ENCODE results near the gene ST6GAL2.

The ST6GAL2 gene

DNA sequence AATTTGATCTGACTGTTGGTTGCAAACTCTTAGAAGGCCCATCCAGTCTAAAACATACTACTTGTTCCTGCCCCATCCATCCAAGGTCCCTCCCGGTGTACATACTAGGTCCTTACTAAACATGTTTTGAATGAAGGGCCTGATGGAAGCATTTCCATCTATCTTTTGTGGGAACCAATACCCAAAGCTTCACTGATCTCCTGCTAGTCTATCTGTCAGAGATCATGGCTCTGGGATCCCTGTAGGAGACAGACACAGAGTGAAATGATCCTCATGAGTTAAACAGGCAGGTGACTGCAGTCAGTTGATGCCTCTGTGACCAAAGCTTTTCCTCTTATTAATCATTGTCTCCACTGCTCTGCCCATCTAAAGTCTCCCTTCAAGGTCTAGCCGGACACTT, 115.0 kb downstream of the ST6GAL2 start:
- no peaks in the 10 kb centered on the region for H3K4me1 ChIP-seq (ENCODE audit: control insufficient read depth in 1 of 2, insufficient read depth in 2 of 2, low read length in 2 of 2)
- no peak for DNase-seq
- no peaks in the 10 kb centered on the region for H3K79me1 ChIP-seq (ENCODE audit: low read length)
- H3K4ac ChIP-seq (ENCODE audit: low read depth, low read length): no peak overlapping the region
- H2AFZ ChIP-seq (ENCODE audit: insufficient read depth, low read length, poor library complexity): no peak overlapping the region
- H3K27me3 ChIP-seq (ENCODE audit: insufficient read depth, low read length): no peaks in the 10 kb centered on the region
- no peaks in the 10 kb centered on the region for H3K9me3 ChIP-seq (ENCODE audit: insufficient read depth, low read depth, low read length)
- H4K91ac ChIP-seq (ENCODE audit: low read depth, low read length): no peak overlapping the region
- H2BK12ac ChIP-seq (ENCODE audit: low read length): no peak overlapping the region
- H2BK5ac ChIP-seq (ENCODE audit: low read depth, low read length, poor library complexity): no peak overlapping the region
- H2AK5ac ChIP-seq (ENCODE audit: low read length): no peak overlapping the region
- no peak overlapping the region for H4K12ac ChIP-seq (ENCODE audit: low read depth, low read length)
- no peak overlapping the region for H3K27ac ChIP-seq (ENCODE audit: low read depth, low read length)
- H3K23ac ChIP-seq (ENCODE audit: low read length): no peak overlapping the region
- H3K79me2 ChIP-seq (ENCODE audit: control insufficient read depth, insufficient read depth, low read length, poor library complexity): no peaks in the 10 kb centered on the region
- no peak overlapping the region for H3K18ac ChIP-seq (ENCODE audit: low read length)
- no peak overlapping the region for H3K9ac ChIP-seq (ENCODE audit: low read length)
- H3K4me3 ChIP-seq (ENCODE audit: low read depth, low read length): no peak overlapping the region
- H4K8ac ChIP-seq (ENCODE audit: low read depth, low read length): no peak overlapping the region
- no peak overlapping the region for H3K14ac ChIP-seq (ENCODE audit: low read length)
- no peak overlapping the region for H2BK120ac ChIP-seq (ENCODE audit: insufficient read depth, low read length, poor library complexity)
- no CpG with 5 or more reads among the region's 2 CpGs for WGBS (ENCODE audit: extremely low coverage, insufficient coverage, insufficient read length)
- no peaks in the 10 kb centered on the region for H3K36me3 ChIP-seq (ENCODE audit: control insufficient read depth in 1 of 2, insufficient read depth in 2 of 2, low read length in 2 of 2)
- no peak overlapping the region for H3K4me2 ChIP-seq (ENCODE audit: low read length)

DNA sequence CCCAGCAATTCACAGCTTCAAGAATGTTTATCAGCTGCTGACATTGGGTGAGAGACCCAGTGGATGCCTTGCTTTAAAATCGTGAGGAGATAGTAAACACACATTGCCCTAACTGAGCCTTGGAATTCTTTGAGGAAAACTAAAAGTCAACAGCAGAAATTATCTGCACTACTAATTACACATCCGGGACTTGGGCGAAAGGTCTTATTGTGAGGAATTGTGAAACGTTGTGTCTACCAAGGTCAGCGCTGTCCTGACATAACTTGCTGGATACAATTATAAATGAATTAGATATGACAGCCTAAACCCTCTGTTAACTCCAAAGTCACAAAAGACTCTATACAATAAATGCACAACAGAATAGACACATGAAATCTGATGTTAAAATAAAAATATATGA, 121.4 kb downstream of the ST6GAL2 start:
- no peak overlapping the region for H3K27ac ChIP-seq (ENCODE audit: low read depth, low read length)
- H4K8ac ChIP-seq (ENCODE audit: low read depth, low read length): no peak overlapping the region
- H3K79me2 ChIP-seq (ENCODE audit: control insufficient read depth, insufficient read depth, low read length, poor library complexity): no peaks in the 10 kb centered on the region
- H2BK12ac ChIP-seq (ENCODE audit: low read length): no peak overlapping the region
- no peaks in the 10 kb centered on the region for H3K4me1 ChIP-seq (ENCODE audit: control insufficient read depth in 1 of 2, insufficient read depth in 2 of 2, low read length in 2 of 2)
- no peak overlapping the region for H3K14ac ChIP-seq (ENCODE audit: low read length)
- no peaks in the 10 kb centered on the region for H3K27me3 ChIP-seq (ENCODE audit: insufficient read depth, low read length)
- no peak overlapping the region for H3K4ac ChIP-seq (ENCODE audit: low read depth, low read length)
- H3K9me3 ChIP-seq (ENCODE audit: insufficient read depth, low read depth, low read length): no peaks in the 10 kb centered on the region
- H2AK5ac ChIP-seq (ENCODE audit: low read length): no peak overlapping the region
- no peak overlapping the region for H4K91ac ChIP-seq (ENCODE audit: low read depth, low read length)
- no peak overlapping the region for H3K23ac ChIP-seq (ENCODE audit: low read length)
- H3K4me3 ChIP-seq (ENCODE audit: low read depth, low read length): no peak overlapping the region
- no peak overlapping the region for H3K9ac ChIP-seq (ENCODE audit: low read length)
- H4K12ac ChIP-seq (ENCODE audit: low read depth, low read length): no peak overlapping the region
- H3K18ac ChIP-seq (ENCODE audit: low read length): no peak overlapping the region
- no peak overlapping the region for H2BK5ac ChIP-seq (ENCODE audit: low read depth, low read length, poor library complexity)
- no peaks in the 10 kb centered on the region for H3K36me3 ChIP-seq (ENCODE audit: control insufficient read depth in 1 of 2, insufficient read depth in 2 of 2, low read length in 2 of 2)
- WGBS (ENCODE audit: extremely low coverage, insufficient coverage, insufficient read length): no CpG with 5 or more reads among the region's 5 CpGs
- DNase-seq: no peak
- no peak overlapping the region for H2BK120ac ChIP-seq (ENCODE audit: insufficient read depth, low read length, poor library complexity)
- no peak overlapping the region for H3K4me2 ChIP-seq (ENCODE audit: low read length)
- H2AFZ ChIP-seq (ENCODE audit: insufficient read depth, low read length, poor library complexity): no peak overlapping the region
- no peaks in the 10 kb centered on the region for H3K79me1 ChIP-seq (ENCODE audit: low read length)

DNA sequence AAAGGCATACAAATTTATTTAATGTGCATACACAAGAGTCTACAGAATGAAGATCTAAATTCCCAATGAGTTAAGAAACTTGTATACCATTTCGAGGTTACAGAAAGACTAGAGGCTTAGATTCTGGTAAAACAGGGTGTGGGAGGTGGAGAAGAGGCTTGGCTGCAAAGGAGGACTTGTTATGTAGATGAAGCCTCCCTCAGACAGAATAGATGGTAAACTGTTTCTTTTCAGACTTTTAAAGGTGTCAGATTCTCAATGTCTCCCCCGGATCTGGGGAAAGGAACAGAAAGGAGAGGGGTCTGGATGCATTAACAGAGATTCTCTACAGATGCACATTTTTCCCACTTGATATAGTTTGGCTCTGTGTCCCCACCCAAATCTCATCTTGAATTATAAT, 126.0 kb downstream of the ST6GAL2 start:
- DNase-seq: no peak
- no peak overlapping the region for H2BK12ac ChIP-seq (ENCODE audit: low read length)
- no CpG with 5 or more reads among the region's 2 CpGs for WGBS (ENCODE audit: extremely low coverage, insufficient coverage, insufficient read length)
- H3K4me2 ChIP-seq (ENCODE audit: low read length): no peak overlapping the region
- no peaks in the 10 kb centered on the region for H3K36me3 ChIP-seq (ENCODE audit: control insufficient read depth in 1 of 2, insufficient read depth in 2 of 2, low read length in 2 of 2)
- no peaks in the 10 kb centered on the region for H3K79me1 ChIP-seq (ENCODE audit: low read length)
- no peak overlapping the region for H4K91ac ChIP-seq (ENCODE audit: low read depth, low read length)
- H3K18ac ChIP-seq (ENCODE audit: low read length): no peak overlapping the region
- H2BK5ac ChIP-seq (ENCODE audit: low read depth, low read length, poor library complexity): no peak overlapping the region
- H3K27ac ChIP-seq (ENCODE audit: low read depth, low read length): no peak overlapping the region
- no peaks in the 10 kb centered on the region for H3K4me1 ChIP-seq (ENCODE audit: control insufficient read depth in 1 of 2, insufficient read depth in 2 of 2, low read length in 2 of 2)
- no peak overlapping the region for H2AK5ac ChIP-seq (ENCODE audit: low read length)
- H3K79me2 ChIP-seq (ENCODE audit: control insufficient read depth, insufficient read depth, low read length, poor library complexity): no peaks in the 10 kb centered on the region
- no peak overlapping the region for H3K9ac ChIP-seq (ENCODE audit: low read length)
- no peak overlapping the region for H3K23ac ChIP-seq (ENCODE audit: low read length)
- no peak overlapping the region for H3K14ac ChIP-seq (ENCODE audit: low read length)
- no peak overlapping the region for H4K12ac ChIP-seq (ENCODE audit: low read depth, low read length)
- no peaks in the 10 kb centered on the region for H3K9me3 ChIP-seq (ENCODE audit: insufficient read depth, low read depth, low read length)
- no peak overlapping the region for H3K4ac ChIP-seq (ENCODE audit: low read depth, low read length)
- no peak overlapping the region for H4K8ac ChIP-seq (ENCODE audit: low read depth, low read length)
- no peak overlapping the region for H2AFZ ChIP-seq (ENCODE audit: insufficient read depth, low read length, poor library complexity)
- no peak overlapping the region for H2BK120ac ChIP-seq (ENCODE audit: insufficient read depth, low read length, poor library complexity)
- H3K4me3 ChIP-seq (ENCODE audit: low read depth, low read length): no peak overlapping the region
- no peaks in the 10 kb centered on the region for H3K27me3 ChIP-seq (ENCODE audit: insufficient read depth, low read length)

DNA sequence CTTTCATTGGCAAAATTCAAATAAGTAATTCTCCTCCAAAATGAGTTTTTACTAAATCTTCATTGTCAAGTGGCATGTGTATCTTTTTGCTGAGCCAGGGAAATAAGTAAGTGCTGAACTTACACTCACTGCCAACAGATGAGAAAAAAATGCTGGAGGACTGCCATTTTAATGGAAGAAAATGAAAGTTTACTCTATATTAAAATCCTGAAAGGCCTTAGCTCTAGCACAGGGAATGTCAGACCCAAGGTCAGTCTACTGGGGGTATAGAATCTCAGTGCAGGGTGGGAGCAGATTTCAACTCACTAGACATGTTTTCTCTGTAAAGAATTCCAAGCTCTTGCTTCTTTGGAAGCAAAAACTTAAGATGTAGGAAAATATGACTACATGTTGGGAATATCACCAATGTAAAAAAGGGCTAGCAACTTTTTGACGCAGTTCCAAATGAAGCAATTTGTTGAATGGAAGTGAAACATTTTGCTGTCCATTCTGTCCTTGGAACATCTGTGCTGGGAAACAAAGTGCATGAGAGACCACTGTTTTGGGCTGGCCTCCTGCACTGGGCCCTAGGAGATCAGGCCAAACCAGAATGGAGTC, 127.0 kb downstream of the ST6GAL2 start:
- H2BK5ac ChIP-seq (ENCODE audit: low read depth, low read length, poor library complexity): no peak overlapping the region
- H3K4me1 ChIP-seq (ENCODE audit: control insufficient read depth in 1 of 2, insufficient read depth in 2 of 2, low read length in 2 of 2): no peaks in the 10 kb centered on the region
- H3K14ac ChIP-seq (ENCODE audit: low read length): no peak overlapping the region
- H4K12ac ChIP-seq (ENCODE audit: low read depth, low read length): no peak overlapping the region
- H3K4me2 ChIP-seq (ENCODE audit: low read length): no peak overlapping the region
- H3K27me3 ChIP-seq (ENCODE audit: insufficient read depth, low read length): no peaks in the 10 kb centered on the region
- WGBS (ENCODE audit: extremely low coverage, insufficient coverage, insufficient read length): no CpG with 5 or more reads among the region's 1 CpG
- H2BK120ac ChIP-seq (ENCODE audit: insufficient read depth, low read length, poor library complexity): no peak overlapping the region
- H3K27ac ChIP-seq (ENCODE audit: low read depth, low read length): no peak overlapping the region
- no peak overlapping the region for H2AFZ ChIP-seq (ENCODE audit: insufficient read depth, low read length, poor library complexity)
- no peaks in the 10 kb centered on the region for H3K79me2 ChIP-seq (ENCODE audit: control insufficient read depth, insufficient read depth, low read length, poor library complexity)
- no peak overlapping the region for H2BK12ac ChIP-seq (ENCODE audit: low read length)
- no peak overlapping the region for H3K4me3 ChIP-seq (ENCODE audit: low read depth, low read length)
- H4K8ac ChIP-seq (ENCODE audit: low read depth, low read length): no peak overlapping the region
- no peak for DNase-seq
- H3K9ac ChIP-seq (ENCODE audit: low read length): no peak overlapping the region
- no peak overlapping the region for H4K91ac ChIP-seq (ENCODE audit: low read depth, low read length)
- no peak overlapping the region for H3K23ac ChIP-seq (ENCODE audit: low read length)
- H3K4ac ChIP-seq (ENCODE audit: low read depth, low read length): no peak overlapping the region
- H2AK5ac ChIP-seq (ENCODE audit: low read length): no peak overlapping the region
- H3K18ac ChIP-seq (ENCODE audit: low read length): no peak overlapping the region
- H3K36me3 ChIP-seq (ENCODE audit: control insufficient read depth in 1 of 2, insufficient read depth in 2 of 2, low read length in 2 of 2): no peaks in the 10 kb centered on the region
- no peaks in the 10 kb centered on the region for H3K9me3 ChIP-seq (ENCODE audit: insufficient read depth, low read depth, low read length)
- H3K79me1 ChIP-seq (ENCODE audit: low read length): no peaks in the 10 kb centered on the region

Data from trophoblast cell (in vitro differentiated cells and primary cell).